ENCODE measurements around the gene CRELD1.
A peak's percentile ranks its signal among the peaks of the same experiment; 100 is the strongest.

CRELD1 gene

GRCh38 chr3:9903904-9904303 is 29.7 kb upstream of the CRELD1 start:
- DNase-seq (ENCODE audit: low spot score) = no peak

- no peak for DNase-seq (ENCODE audit: low spot score)
These were observed 27.2 kb upstream of the CRELD1 start for GRCh38 chr3:9906480-9906879.

GRCh38 chr3:9908286-9908685 is 25.3 kb upstream of the CRELD1 start:
- no peak for DNase-seq (ENCODE audit: low spot score)

- DNase-seq (ENCODE audit: low spot score) = no peak
These were observed 24.2 kb upstream of the CRELD1 start for GRCh38 chr3:9909221-9910013.

GRCh38 chr3:9911863-9912262 is 21.8 kb upstream of the CRELD1 start:
- DNase-seq (ENCODE audit: low spot score) = no peak

GRCh38 chr3:9912294-9912935 is 21.2 kb upstream of the CRELD1 start:
- DNase-seq (ENCODE audit: low spot score) = peak; percentile 64

GRCh38 chr3:9913601-9914000 is 20.0 kb upstream of the CRELD1 start:
- no peak for DNase-seq (ENCODE audit: low spot score)

- DNase-seq (ENCODE audit: low spot score) = no peak
These were observed 19.6 kb upstream of the CRELD1 start for GRCh38 chr3:9914011-9914410.

- DNase-seq (ENCODE audit: low spot score) = no peak
These were observed 18.9 kb upstream of the CRELD1 start for GRCh38 chr3:9914559-9915253.

GRCh38 chr3:9915254-9916141 is 18.1 kb upstream of the CRELD1 start:
- peak; percentile 21 for DNase-seq (ENCODE audit: low spot score)

GRCh38 chr3:9916346-9916733 is 17.3 kb upstream of the CRELD1 start:
- DNase-seq (ENCODE audit: low spot score) = no peak

GRCh38 chr3:9916734-9917680 is 16.6 kb upstream of the CRELD1 start, which contains the start of gene IL17RC:
IL17RC (plus strand) TSS chr3:9917098; CDS start chr3:9917316, 218 bp downstream.
- DNase-seq (ENCODE audit: low spot score) = no peak

- no peak for DNase-seq (ENCODE audit: low spot score)
These were observed 15.8 kb upstream of the CRELD1 start for GRCh38 chr3:9917820-9918219.

- DNase-seq (ENCODE audit: low spot score) = no peak
These were observed 15.2 kb upstream of the CRELD1 start for GRCh38 chr3:9918261-9919038.

GRCh38 chr3:9928158-9928557 is 5.5 kb upstream of the CRELD1 start:
- no peak for DNase-seq (ENCODE audit: low spot score)

GRCh38 chr3:9930804-9931418 is 2.7 kb upstream of the CRELD1 start:
- no peak for DNase-seq (ENCODE audit: low spot score)

GRCh38 chr3:9932535-9932842 is 1.1 kb upstream of the CRELD1 start:
- DNase-seq (ENCODE audit: low spot score) = no peak

- DNase-seq (ENCODE audit: low spot score) = peak; percentile 89
These were observed 632 bp upstream of the CRELD1 start for GRCh38 chr3:9932843-9933560.

- DNase-seq (ENCODE audit: low spot score) = peak; percentile 24
These were observed 594 bp downstream of the CRELD1 start for GRCh38 chr3:9934235-9934621.

Data from CD4-positive, alpha-beta T cell treated with Interleukin-15 for 4 hours (primary cell).